DMS153 (cell line): Measurements from ENCODE around the gene HOXD9.

ENCODE experiments used
- DNase-seq: peaks from one replicate; lab custom pipeline; 2025; lab: John Stamatoyannopoulos, UW

The HOXD9 gene

GRCh38 chr2:176137906-176138305, 15.4 kb downstream of the HOXD9 start:
- DNase-seq, result no peak

GRCh38 chr2:176138526-176138922, 16.0 kb downstream of the HOXD9 start:
- no peak for DNase-seq

DNA sequence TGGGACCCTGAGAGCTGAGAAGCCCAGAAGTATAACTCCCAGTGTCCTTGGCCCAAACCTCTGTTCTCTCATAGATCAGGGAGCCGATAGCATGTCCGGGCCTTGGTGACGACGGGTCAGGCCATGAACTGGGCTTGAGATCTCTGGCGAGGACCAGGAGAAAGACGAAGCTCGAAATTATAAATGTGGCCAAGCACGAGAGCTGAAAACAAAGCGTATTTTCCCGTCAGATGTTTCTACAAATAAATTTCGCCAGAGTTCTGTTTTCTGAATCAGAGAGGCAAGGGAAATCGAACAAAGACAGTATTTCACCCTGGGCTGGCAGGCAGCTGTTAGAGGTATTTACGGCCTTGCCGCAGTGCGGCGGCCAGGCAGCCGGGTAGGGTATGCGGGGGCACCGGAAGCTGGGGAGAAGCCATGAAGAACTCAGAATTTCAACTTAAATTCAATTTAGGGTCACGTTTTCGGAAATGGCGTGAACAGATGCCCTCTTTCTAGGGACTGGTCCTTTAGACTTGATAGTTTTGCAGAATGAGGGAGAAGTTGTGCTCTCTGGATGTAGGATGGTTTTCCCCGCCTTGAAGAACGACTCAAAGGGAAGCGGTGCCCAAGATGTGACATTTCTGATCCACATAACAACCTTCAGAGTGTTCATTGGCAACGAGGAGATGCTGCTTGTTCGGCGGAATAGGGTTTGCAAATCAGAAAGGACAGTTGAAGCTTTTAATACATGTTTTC, 16.6 kb downstream of the HOXD9 start:
- no peak for DNase-seq

- no peak for DNase-seq
Measured at GRCh38 chr2:176139661-176140512, 17.4 kb downstream of the HOXD9 start.

GRCh38 chr2:176140513-176141317, 18.2 kb downstream of the HOXD9 start:
- peak; percentile 89 for DNase-seq

DNA sequence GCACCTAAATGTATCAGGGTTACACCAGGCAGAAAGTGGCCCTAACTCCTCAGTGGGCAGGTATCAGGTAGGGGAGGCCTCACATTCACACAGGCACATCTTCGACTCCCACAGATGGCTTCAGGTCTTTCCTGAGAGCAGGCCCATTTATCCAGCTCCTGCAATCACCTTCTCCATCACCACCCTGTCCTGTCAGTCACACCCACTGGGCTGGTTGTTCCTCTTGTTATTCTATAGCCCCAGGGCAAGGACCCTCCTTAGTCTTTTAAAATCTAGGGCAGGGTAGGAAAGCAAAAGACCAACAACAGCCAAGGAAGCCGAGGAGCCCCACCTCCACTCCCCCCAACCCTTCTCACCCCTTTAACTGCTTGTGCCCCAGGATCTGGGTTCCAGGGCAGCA, 19.8 kb downstream of the HOXD9 start:
- no peak for DNase-seq

DNA sequence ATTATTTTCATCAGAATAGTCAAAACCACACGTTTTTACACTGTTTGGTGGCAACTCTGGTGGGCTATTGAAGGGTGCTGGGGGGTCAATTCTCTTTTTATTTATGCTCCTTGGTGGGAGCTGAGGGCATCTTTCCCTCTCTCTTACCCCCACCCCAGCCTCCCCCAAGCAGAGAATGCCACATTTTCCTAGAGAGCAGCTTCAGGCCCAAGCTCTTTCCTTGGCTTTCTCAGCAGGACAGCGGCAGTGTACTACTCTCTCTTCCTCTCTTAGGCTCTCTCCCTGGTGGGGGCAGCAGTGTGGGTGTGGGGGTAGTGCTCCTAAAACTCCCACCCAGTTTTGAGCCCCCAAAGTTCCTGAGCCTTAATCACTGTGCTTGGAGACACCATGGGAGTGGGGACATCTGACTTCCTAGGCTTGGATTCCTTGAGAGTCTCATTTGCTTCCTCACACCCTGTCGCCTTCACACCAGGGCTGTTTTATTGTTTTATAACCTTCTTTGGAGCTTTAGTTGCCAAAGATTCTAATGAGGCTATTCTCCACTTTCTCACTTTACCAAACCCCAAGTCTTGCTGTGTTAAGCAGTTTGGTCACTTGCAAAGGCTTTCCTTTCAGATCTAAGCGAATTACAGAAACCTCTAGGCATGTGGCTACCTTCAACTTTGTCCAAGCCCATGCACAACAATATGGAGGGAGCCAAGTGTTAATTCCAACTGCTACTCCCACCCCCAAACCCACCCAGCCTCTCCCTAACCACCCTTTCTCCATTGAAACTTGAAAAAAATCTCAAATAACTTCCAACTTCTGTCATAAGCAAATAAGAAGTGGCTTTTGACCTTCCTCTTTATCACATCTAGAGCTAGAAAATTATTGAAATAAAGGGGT, 22.8 kb downstream of the HOXD9 start:
- no peak for DNase-seq

- no peak for DNase-seq
Measured at GRCh38 chr2:176146101-176146500, 23.6 kb downstream of the HOXD9 start.

DNA sequence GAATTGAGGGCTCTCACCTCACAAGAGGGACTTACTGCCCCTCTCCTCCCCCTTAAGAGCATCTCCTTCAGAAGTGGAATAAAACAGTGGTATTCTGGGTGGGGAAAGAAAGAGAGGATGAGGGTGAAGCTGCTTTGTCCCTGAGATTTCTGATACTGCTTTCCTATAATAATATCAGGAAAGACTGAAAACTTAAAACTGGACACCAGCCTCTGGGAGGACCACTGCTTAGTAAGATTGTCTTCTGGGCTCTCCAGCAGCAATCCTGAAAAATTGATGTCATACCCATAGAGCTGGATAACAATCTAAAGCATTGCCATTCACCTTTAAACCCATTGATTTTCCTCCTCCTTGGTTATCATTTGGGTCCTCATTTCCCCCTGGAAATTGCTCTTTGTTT, 24.1 kb downstream of the HOXD9 start:
- no peak for DNase-seq

- DNase-seq, result no peak
Measured at GRCh38 chr2:176147210-176147799, 24.8 kb downstream of the HOXD9 start.

DNA sequence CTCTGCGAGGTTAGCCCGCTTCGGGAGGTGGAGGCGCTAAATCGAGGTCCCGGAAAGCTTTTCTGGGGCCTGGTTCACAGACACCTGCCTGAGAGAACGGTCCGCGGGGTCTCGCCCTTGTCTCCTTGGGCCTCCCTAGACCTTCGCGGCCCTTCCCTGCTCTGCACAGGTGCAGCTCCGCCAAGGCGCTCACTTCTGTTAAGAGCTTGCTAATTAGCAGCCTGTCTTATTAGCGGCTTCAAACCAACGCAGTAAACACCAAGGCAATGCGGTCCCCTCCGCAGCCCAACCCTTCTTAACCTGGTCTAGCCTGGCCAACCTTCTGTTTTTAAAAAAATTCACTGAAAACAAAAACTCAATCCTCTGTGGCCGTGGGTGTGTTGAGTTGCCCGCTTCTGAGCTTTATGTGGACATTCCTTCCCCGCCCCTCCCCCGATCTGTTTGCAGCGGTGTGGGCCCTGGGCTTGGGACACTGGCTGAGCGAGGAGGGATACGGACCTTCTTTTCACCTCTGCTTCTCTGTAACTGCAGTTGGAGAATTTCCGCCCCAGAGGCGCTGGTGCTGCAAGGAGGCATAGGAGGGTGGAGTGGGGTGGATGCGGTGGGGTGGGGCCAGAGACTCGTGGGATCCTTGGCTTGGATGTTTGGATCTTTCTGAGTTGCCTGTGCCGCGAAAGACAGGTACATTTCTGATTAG, 25.4 kb downstream of the HOXD9 start:
- DNase-seq, result no peak

DNA sequence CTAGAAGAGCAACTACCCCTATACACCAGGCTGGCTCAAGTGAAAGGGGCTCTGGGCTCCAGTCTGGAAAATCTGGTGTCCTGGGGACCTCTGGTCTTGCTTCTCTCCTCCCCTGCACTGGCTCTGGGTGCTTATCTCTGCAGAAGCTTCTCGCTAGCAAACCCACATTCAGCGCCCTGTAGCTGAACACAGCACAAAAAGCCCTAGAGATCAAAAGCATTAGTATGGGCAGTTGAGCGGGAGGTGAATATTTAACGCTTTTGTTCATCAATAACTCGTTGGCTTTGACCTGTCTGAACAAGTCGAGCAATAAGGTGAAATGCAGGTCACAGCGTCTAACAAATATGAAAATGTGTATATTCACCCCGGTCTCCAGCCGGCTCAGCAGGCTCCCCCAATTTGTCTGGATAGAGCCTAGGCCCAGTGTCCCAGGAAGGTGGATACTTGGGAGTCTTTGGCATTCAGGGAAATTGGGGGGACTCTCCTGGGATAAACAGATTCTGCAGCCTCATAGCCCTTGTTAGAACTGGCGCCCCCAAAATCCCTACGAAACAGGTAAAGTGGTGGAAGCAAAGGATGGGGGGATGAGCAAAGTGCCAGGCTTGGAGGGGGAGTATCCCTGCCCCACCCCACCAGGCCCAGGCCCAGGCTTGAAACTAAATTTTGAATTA, 26.4 kb downstream of the HOXD9 start:
- no peak for DNase-seq

DNA sequence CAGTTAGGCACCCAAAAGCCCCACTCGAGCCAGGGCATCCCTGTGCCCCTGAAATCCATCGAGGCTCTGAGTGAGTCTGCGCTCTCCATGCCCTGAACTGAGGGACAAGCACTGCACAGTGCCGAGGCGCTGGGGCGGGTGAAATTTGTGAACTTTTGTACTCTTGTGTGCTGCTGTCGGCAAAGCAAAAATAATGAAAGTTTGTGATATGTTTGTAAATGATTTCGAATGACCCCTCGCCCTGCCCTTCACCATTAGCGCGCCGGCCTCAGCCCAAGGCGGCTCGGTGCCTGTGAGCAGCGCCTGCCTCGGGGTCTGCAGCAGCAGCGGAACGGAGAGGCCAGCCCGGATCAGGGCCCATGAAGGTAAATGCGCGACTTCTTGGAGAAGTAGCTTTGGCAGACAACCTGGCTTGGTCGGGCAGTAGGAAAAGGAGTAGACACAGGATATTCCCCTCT, 27.0 kb downstream of the HOXD9 start:
- no peak for DNase-seq

- no peak for DNase-seq
Measured at GRCh38 chr2:176149939-176150583, 27.5 kb downstream of the HOXD9 start.

GRCh38 chr2:176150584-176151441, 28.3 kb downstream of the HOXD9 start:
- DNase-seq, result no peak

GRCh38 chr2:176151442-176152287, 29.1 kb downstream of the HOXD9 start, which contains the start of gene HOXD4:
TSS of gene HOXD4 (plus strand) at chr2:176151550. CDS start at chr2:176151634, 84 bp downstream.
- no peak for DNase-seq
